Activated naive CD4-positive, alpha-beta T cell (primary cell): ENCODE measurements around the gene PLXNA4.

Experiments used
- DNase-seq, 4 experiments: peaks; one replicate each; lab custom pipeline; 2025; lab: John Stamatoyannopoulos, UW

PLXNA4 gene

GRCh38 chr7:132142006-132142405 is 434.3 kb downstream of the PLXNA4 start:
- DNase-seq = no peak

- no peak for DNase-seq
Measured at GRCh38 chr7:132141109-132141508, 435.2 kb downstream of the PLXNA4 start.

GRCh38 chr7:132140341-132140740 is 435.9 kb downstream of the PLXNA4 start:
- DNase-seq = no peak

GRCh38 chr7:132138817-132139216 is 437.5 kb downstream of the PLXNA4 start:
- DNase-seq = no peak

- DNase-seq = no peak
Measured at GRCh38 chr7:132137681-132138080, 438.6 kb downstream of the PLXNA4 start.

- DNase-seq = no peak
Measured at GRCh38 chr7:132135746-132136385, 440.4 kb downstream of the PLXNA4 start.

GRCh38 chr7:132134814-132135445 is 441.3 kb downstream of the PLXNA4 start:
- DNase-seq = no peak

- no peak for DNase-seq
Measured at GRCh38 chr7:132133501-132133900, 442.8 kb downstream of the PLXNA4 start.

- DNase-seq = no peak
Measured at GRCh38 chr7:132131196-132131595, 445.1 kb downstream of the PLXNA4 start.

- no peak for DNase-seq
Measured at GRCh38 chr7:132130497-132130896, 445.8 kb downstream of the PLXNA4 start.

- DNase-seq = no peak
Measured at GRCh38 chr7:132125872-132126595, 450.2 kb downstream of the PLXNA4 start.

GRCh38 chr7:132125096-132125495 is 451.2 kb downstream of the PLXNA4 start:
- DNase-seq = no peak

GRCh38 chr7:132124575-132124974 is 451.7 kb downstream of the PLXNA4 start:
- DNase-seq = no peak

- no peak for DNase-seq
Measured at GRCh38 chr7:132123773-132124172, 452.5 kb downstream of the PLXNA4 start.

- DNase-seq = no peak
Measured at GRCh38 chr7:132122901-132123300, 453.4 kb downstream of the PLXNA4 start.

- no peak for DNase-seq
Measured at GRCh38 chr7:132121987-132122386, 454.3 kb downstream of the PLXNA4 start.

GRCh38 chr7:132118641-132119040 is 457.6 kb downstream of the PLXNA4 start:
- no peak for DNase-seq

GRCh38 chr7:132117636-132118035 is 458.6 kb downstream of the PLXNA4 start:
- no peak for DNase-seq

GRCh38 chr7:132117181-132117580 is 459.1 kb downstream of the PLXNA4 start:
- DNase-seq = no peak

- DNase-seq = no peak
Measured at GRCh38 chr7:132116369-132116768, 459.9 kb downstream of the PLXNA4 start.

- DNase-seq = no peak
Measured at GRCh38 chr7:132115758-132116157, 460.5 kb downstream of the PLXNA4 start.

- DNase-seq = no peak
Measured at GRCh38 chr7:132115028-132115427, 461.2 kb downstream of the PLXNA4 start.

GRCh38 chr7:132114411-132114810 is 461.9 kb downstream of the PLXNA4 start:
- no peak for DNase-seq
